ENCODE results near the gene ITIH4.

Gene ITIH4

GRCh38 chr3:52829906-52830463 is 487 bp downstream of the ITIH4 start:
- DNase-seq: peak; percentile 59

- no peak for DNase-seq
Observed at GRCh38 chr3:52829482-52829881, 990 bp downstream of the ITIH4 start.

- DNase-seq: no peak
Observed at GRCh38 chr3:52827866-52828376, 2.6 kb downstream of the ITIH4 start.

GRCh38 chr3:52827441-52827840 is 3.0 kb downstream of the ITIH4 start:
- no peak for DNase-seq

- DNase-seq: no peak
Observed at GRCh38 chr3:52824037-52824436, 6.4 kb downstream of the ITIH4 start.

- no peak for DNase-seq
Observed at GRCh38 chr3:52822363-52822762, 8.1 kb downstream of the ITIH4 start.

GRCh38 chr3:52820736-52821135 is 9.7 kb downstream of the ITIH4 start:
- no peak for DNase-seq

- DNase-seq: no peak
Observed at GRCh38 chr3:52819936-52820335, 10.5 kb downstream of the ITIH4 start.

GRCh38 chr3:52817860-52818259 is 12.6 kb downstream of the ITIH4 start:
- DNase-seq: no peak

GRCh38 chr3:52817221-52817620 is 13.3 kb downstream of the ITIH4 start:
- DNase-seq: no peak

GRCh38 chr3:52816654-52817053 is 13.8 kb downstream of the ITIH4 start:
- no peak for DNase-seq

- DNase-seq: no peak
Observed at GRCh38 chr3:52816199-52816598, 14.3 kb downstream of the ITIH4 start.

GRCh38 chr3:52813810-52814209 is 16.7 kb downstream of the ITIH4 start:
- DNase-seq: no peak

GRCh38 chr3:52811452-52812011 is 18.9 kb downstream of the ITIH4 start:
- no peak for DNase-seq

GRCh38 chr3:52810923-52811322 is 19.5 kb downstream of the ITIH4 start:
- no peak for DNase-seq

- DNase-seq: no peak
Observed at GRCh38 chr3:52809662-52810377, 20.7 kb downstream of the ITIH4 start.

- DNase-seq: no peak
Observed at GRCh38 chr3:52809149-52809548, 21.3 kb downstream of the ITIH4 start.

GRCh38 chr3:52805270-52806039 is 25.0 kb downstream of the ITIH4 start:
- no peak for DNase-seq

- no peak for DNase-seq
Observed at GRCh38 chr3:52801839-52802238, 28.6 kb downstream of the ITIH4 start.

GRCh38 chr3:52800079-52800478 is 30.4 kb downstream of the ITIH4 start:
- DNase-seq: no peak

- DNase-seq: no peak
Observed at GRCh38 chr3:52798978-52799476, 31.4 kb downstream of the ITIH4 start.

- DNase-seq: no peak
Observed at GRCh38 chr3:52798376-52798977, 32.0 kb downstream of the ITIH4 start.

GRCh38 chr3:52796411-52796810 is 34.1 kb downstream of the ITIH4 start:
- no peak for DNase-seq
